Activated CD8-positive, alpha-beta memory T cell treated with anti-CD3 and anti-CD28 coated beads for 4 hours (primary cell): ENCODE measurements around the gene ARNT2.

Source experiments
- DNase-seq, 2 donors: peaks; one replicate each; pipeline ENCODE4 v3.0.0-alpha.2; 2020; ENCODE audit warnings: low read depth in 2 of 2

ARNT2 gene

DNA sequence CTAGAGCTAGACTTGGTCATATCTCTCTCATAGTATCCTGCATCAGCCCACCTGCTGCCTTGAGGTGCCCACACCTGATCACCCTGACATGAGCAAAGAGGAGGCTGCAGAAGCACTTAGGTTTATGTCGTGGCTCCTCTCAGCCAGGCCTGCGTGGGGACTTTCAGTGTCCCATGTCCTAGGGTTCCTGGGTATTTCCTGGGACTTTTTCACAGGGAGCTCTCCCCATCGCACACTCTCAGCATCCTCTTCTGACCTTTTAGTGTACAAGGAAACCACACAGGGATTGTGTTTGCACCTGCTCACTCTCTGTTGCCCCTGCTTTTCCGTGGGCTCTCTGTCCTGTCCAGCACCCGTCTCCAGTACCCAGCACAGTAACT, 61.4 kb downstream of the ARNT2 start:
- DNase-seq = no peak

DNA sequence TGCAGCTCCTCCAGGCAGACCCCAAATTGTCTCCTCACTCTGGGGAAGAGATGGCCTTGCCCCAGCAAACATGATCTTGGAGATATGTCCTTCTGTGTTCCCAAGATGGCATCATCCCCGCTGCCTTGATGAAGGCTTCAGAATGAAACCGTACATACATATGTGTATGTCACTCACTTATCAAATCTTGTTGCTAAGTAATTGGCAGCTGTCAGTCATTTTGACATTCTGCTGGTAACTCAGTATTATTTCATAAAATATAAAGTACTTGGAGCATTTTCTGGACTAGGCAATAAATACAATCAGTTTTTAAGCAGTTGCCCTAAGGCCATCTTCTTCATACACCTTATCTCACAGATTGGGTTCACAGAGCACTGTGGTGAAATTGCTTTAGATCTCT, 62.4 kb downstream of the ARNT2 start:
- no peak for DNase-seq

DNA sequence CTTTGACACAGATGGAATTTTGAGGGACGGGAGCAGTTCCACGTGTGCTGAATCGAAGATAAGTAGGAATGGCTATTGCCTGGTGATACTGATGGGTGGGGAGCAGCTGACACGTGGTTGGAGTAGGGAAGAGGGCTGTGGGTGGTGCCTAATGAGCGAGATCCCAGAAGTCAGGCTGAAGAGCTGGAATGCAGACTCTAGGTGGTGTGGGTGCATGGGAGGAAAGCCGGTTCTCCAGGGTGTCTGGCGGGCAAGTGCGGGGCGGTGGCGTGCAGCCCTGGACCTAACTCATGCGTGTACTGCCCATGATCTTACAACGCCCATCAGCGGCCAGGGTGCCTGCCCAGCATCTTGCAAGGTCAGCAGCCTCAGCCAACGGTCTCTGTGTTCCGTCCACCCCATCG, 63.1 kb downstream of the ARNT2 start:
- no peak for DNase-seq

DNA sequence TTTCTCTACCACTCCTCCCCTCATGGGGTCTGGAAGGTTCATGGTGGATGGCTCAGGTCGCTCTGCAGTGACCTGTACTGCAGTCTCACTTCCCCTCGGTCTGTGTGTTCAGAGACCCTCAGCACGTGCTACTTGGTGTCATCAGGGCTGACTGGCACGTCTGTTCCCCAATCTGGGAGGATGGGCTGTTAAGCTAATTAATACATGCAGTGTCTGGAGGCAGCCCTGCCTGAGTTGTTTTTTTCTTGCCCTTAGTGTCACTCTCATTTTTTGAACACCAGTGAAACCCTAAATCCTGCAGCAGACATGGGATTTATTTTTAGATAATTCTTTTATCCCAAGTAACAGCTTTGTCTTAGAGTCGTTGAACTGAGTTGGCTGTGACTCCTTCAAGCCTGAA, 64.6 kb downstream of the ARNT2 start:
- DNase-seq = no peak

DNA sequence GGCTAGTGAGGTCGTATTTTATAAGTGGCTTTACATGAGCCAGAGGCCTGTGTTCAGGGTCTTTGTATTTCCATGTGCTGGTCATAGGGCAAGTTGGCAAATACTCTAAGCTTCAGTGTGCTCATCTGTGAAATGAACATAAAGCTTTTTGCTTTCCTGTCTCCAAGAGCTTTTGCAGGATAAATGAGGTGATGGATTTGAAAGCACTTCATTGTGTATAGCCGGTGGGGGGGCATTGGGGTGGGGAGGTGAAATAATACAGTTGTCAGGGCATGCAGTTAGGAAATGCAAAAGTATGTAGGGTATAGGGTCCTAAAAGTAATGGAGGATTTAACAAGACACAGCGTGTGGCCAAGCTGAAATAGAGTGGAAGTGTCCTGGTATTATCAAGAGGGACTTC, 67.7 kb downstream of the ARNT2 start:
- no peak for DNase-seq

DNA sequence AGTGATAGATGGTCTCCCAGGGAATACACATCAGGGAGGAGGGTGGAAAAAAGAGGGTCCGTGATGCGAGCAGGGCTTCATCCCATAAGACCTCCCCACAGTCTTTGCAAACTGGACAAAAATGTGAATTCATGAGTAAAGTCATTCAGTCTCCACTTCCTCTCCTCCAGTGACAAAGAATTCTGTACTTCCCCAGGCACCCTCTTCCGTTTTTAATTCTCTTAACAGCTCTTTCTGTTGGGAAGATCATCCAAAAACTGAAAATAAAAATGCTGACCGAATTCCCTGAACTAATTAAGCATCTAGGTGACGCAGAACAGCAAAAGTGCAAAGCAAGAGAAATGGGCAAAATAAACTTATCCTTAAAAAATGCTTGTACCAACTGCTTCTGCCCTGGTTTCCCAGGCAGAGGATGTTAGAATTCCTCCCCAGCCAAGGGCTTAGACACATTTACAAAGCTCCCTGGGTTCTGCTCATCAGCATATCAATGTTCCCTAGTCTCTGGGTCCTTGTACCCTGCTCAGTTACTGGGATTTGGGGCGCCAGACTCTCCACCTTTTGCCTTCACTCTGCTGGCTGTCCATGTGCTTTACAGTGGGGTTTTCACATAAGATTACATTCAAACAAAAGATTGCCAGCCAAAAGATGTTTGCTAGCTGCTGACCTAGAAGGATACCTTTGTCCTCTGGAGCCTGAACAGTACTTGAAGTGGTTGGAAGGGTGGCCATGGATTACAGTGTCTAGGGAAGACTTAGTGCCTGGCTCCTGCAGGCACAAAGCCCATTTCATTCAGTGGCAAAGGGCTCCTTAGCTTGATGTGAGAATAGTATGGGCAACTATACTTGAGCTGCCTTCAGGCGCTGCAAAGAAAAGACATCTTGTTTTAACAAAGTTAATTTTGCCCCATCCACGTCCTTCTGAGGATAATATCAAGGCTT, 69.4 kb downstream of the ARNT2 start:
- DNase-seq = no peak

DNA sequence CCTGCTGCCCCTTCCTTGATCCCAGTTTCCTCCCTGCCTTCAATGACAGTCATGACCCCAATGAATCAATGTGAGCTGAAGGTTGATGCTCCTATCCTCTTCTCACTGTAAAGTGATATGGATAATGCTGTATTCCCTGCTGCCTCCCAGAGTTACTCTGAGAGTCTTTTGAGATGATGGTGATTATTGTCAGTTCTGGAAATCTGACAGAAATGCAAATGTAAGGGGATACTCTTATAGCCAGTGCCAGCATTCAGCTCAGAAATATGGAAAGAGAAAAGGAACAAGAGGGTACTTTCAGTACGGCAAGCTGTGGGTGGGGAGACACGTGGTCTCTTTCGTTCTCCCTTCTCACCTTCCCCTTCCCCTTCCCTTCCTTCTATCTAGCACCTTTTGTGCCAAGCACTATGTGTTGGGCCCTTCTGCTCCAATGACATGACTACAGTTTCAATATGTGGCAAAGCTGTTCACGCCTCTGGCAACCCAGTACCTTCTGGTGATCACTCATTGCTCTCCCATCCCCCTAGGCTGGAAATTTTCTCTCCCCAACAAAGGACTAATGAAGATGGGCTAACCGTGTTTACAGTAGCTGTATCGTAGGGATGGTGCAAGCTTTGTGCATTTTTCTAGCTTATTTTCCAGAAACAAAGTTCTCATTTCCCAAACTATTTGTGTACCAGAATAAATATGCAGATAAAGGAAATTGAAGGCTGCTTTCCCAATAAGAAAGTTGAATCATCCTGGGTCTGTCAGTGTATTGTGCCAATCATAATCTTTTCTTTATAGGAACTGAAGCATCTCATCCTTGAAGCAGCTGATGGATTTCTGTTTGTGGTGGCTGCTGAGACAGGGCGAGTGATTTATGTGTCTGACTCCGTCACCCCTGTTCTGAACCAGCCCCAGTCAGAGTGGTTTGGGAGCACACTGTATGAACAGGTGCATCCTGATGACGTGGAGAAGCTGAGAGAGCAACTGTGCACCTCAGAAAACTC, 70.3 kb downstream of the ARNT2 start:
- no peak for DNase-seq

DNA sequence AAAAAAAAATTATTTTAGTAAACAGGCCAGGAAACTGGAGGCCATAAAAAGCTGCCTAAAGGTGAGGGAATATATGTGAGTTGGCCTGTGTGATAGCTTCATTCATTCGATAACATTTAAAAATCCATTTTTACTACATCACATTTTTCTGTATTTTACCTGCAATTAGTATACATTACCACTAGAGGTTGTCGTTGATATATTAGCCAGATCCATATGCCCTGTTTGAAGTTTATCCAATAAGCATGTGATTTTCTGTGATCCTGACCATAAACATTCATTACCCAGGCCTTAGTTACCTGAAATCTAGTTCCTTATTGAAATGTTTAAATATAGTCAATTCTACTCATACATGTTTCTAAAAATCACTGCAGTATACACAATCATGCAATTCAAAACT, 71.4 kb downstream of the ARNT2 start:
- DNase-seq = no peak

DNA sequence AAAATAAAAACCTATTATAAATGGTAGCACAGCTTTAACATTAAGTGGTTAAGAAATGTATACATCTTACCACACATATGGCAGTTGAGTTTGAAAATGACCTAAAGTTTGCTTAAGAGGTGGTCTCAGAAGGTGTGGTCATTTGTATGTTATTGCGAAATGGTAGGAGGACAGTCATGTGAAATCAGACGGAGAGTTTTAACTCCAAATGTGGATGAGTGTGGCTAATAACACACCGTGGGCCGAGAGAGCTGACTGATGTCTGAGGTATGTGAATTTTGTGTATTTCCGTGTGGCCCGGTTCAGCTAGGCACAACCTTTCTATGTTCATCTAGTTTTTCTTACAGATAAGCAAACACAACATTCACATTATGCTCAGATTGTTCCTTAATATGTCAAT, 71.9 kb downstream of the ARNT2 start:
- DNase-seq = no peak

DNA sequence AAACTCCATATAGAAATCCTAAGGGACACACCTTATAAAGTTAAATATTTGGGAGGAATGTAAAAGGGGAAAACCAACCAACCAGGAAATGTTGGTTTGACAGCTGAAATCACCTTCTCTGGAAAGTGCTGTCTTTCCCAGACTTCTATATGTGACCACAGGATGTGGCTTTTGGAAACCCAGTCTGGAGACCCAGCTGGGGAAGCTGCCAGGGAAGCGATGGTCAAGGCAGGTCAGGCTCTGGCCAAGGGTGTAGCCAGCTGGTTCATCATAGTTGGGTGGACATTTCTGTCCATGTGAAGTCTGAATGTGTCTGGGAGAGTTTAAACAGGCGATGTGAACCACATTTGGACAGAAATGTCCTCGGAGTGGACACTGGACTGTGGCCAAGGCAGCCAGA, 73.9 kb downstream of the ARNT2 start:
- DNase-seq = no peak

DNA sequence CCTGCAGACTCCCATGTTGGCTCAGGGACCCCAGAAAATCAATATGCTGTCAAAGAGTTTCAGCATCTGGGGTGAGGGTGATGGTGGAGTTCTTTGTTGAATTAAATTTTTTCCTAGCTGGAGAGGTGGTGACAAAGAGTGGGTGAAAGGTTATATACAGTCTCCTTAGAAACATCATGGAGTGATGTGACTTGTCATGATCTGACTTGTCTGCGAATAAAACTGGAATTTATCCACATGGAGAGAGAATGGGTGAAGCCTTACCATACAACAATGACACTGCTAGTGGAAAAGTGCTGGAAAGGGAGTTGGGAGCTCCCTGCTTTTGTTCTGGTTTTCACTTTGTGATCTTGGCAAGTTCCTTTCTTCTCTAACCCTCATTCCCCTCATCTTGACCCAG, 75.0 kb downstream of the ARNT2 start:
- DNase-seq = no peak

DNA sequence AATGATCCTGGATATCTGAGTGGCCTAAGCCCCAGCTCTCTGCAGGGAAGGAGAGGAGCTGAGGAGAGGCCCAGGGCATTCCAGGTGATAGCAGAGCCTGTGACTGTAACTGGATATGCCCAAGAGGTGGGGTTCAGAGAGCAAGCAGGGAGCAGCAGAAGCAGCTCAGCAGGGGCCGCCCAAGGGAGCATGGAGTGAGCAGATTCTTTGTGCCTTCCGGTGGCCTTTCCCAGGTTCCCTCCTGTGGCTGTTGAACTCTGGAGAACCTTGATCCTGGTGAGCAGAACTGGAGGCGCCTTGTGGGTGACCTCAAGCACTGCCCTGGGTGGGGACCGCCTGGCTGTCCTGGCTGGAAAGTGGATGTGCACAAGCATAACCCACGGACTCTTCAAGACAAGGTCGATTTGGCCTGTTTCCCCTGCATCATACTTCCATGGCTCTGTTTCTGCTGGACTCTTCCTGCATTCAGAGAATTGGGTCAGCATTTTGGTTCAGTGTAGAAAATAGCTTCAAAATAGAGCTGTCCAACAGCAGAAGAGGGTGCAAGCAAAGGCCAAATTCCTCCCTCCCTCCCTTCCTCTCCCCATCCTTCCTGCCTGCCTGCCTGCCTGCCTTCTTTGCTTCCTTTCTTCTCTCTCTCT, 76.1 kb downstream of the ARNT2 start:
- DNase-seq = no peak

DNA sequence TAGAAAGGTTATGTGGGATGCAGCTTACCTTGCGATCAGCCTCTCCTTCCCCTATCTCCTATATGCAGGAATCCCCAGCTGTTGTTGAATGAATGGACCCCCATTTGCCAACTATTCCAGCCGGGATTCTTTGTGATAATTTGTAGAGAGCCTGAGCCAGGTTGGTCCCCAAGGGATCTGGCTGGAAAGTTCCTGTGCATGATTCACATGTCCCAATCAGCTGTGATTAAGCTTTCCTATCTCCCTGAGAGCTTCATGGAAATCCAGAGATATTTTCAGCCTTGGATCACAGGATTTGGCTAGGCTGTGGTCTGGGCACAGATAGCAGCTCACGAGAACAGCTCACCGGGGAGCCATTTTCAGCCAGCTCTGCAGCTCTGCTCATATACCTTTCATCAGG, 76.7 kb downstream of the ARNT2 start:
- no peak for DNase-seq

DNA sequence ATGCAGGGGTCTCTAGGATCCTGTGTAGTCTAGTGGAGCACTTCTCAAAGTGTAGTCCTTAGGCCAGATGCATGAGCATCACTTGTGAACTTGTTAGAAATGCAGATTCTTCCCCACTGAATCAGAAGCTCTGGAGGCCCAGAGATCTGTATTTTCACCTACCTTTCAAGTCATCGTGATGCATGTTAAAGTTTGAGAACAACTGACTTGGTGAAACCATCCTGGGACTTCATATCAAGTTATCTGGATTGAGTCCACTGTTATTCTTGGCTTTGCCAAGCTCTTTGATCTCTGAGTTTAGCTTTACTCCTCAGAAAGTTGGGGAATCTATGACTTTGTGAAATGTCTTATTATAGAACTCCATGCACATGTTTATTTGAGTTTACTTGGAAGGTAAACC, 78.5 kb downstream of the ARNT2 start:
- no peak for DNase-seq

DNA sequence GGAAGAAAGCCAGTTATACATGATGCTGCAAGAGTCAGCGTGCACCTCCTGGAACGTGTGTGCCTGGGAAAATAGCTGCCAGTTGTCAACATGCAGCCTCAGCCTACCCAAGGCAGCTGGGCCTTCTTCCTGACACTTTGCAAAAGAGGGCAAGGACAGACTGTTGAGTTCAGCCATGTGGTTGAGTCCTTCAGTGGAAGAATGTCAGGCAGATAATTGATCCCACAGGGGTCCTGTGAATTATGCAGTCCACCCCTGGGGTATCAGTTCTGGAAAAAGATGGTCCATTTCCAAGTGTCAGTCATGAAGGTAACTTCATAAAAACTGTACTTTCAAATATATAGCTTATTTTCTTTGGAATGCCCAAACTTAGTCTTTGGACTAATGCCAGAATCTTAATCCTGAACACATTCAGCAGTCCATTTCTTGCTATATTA, 79.6 kb downstream of the ARNT2 start:
- no peak for DNase-seq

DNA sequence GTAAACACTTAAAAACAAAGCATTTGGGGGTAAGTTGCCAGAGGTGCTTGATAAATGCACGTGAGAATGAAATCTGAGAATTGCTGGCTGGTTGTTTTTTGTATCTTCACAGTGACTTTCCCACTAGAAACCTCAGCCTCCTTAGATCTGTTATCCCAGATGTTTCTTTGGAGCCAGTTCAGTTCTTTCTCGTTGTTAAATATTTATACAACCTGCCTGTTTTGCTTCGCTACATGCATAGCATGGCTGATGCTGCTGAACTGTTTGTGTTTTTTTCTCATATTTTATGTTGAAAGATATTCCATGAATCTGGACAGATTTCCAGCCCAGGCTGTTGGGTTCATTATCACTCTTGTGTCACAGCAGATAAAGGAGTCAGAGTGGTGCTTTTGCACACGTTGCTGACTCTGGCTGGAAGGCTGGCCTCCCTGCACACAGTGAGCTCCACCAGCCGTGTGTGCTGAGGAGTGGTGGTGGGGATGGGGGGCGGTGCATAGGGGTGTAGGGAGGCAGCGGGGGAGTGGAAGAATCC, 80.2 kb downstream of the ARNT2 start:
- no peak for DNase-seq

DNA sequence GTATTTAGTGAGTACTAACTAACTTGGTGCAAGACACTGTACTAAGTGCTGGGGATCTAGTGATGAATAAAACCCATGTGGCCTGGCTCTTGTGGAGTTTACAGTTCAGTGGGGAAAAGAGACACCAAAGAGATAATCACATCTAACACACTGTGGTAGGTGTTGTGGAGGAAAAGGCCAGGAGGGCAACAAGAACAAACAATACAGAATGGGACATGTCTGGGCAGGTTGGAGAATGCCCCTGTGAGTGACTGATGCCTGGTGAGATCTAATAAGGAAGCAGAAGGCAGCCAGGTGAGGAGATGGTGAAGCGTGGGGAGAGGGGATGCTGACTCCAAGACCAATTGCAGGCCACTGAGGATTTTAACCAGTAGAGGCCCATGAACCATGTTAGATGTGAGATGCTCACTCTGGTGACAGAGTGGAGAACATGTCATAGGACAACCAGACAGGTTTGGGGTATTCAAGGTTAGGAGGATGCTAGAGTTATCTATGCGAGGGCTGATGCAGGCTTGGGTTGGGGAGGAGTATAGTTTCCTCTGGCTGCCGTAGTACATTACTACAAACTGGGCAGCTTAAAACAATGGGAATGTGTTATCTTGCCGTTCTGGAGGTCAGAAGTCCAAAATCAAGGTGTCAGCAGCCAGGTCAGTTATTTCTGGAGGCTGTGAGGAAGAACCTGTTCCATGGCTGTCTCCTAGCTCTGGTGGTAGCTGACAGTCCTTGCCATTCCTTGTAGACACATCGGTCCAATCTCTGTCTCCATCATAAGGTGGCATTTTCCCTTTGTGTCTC, 81.4 kb downstream of the ARNT2 start:
- no peak for DNase-seq

DNA sequence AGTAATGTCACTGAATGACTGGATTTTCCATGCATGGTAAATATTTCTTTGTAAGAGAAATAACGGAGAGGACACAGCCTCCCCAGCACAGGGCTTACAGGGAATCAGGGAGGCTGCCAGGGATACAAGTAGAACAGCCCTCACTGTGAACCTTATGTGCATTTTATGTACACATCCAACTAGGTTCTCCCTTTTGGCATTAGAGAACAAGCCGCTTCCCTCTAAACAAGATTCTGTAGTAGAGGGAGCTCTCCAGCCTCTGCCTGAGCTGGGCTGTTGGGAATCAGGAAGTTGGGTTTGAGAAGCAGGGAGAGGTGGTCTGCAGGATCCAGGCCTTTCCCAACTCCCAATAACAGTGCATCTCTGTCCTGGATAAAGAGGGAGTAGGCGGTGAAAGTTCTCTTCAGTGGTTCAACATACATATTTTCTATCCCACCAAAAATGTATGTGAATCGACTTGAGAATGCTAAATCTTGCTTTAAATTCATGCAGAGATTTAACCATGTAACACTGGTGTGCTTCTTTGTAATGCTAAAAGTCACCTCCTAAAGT, 83.7 kb downstream of the ARNT2 start:
- no peak for DNase-seq

DNA sequence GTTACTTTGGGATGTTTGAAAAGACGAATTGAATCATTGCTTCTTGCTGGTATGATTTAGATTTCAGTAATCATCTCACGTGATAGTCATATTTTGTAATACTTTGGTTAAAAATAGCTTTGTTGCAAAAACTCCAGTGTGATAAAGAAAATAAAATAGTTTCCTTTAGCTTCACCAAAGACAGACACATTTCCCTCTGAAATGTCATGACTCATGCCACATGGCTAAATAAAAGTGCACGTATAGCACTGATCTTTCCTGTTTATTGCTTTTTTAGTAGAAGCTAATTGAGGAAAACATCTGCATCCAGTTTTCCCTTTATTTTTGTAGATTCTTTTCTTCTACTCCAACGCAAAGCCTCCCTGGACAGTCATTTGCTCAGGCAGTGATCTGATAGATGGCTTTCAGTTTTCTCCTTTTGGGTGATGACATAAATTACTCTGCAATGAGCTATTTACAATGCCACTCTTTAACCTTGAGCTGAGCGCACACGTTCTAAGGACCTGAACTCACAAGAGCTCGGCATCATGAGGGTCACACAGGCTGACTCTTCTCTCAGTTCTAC, 84.9 kb downstream of the ARNT2 start:
- no peak for DNase-seq

DNA sequence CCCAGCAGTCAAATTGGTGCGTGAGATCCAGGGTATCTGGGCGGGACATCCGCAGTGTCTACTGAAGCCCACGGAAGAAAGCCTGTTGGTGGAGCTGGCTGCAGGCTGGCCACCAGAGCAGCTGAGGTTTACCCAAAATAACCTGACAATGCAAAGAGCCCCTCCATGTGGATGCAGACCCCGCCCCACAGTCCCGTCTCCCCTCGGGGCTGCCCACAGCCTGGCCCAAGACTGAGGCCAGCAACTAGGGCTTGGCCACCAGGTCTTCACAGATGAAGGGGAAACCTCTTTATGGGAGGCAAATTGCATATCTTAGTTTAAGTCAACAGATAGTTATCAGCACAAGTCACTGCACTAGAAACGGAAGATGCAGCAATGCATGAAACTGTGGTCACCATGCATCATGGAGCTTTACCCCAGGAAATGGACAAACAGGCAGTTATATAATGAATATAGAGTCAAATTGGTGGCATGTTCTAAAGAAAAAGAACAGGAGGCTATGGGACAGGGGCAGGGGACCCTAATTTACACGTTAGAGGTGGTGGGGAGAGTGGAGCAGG, 86.3 kb downstream of the ARNT2 start:
- no peak for DNase-seq
